ENCODE results near the gene SIRPD. TPM values are rescaled to one million over a fixed set of nuclear protein-coding genes. Genes with fewer than 3 reads are reported as not detected.
"Not testable (repeated sequence)": the region's sequence is repeated elsewhere in the genome, so short reads cannot be mapped to it uniquely, and the experiment has no call there.

SIRPD gene
- total RNA-seq, 1 donor from 2014 or later: not detected

- DNase-seq: no peak
These were observed 20.4 kb downstream of the SIRPD start for GRCh38 chr20:1536893-1537730.

- no peak for DNase-seq
These were observed 21.9 kb downstream of the SIRPD start for GRCh38 chr20:1535420-1536175.

GRCh38 chr20:1534526-1534925 is 23.0 kb downstream of the SIRPD start:
- DNase-seq: no peak

GRCh38 chr20:1533059-1533458 is 24.4 kb downstream of the SIRPD start:
- DNase-seq: peak; percentile 27

- DNase-seq: no peak
These were observed 28.7 kb downstream of the SIRPD start for GRCh38 chr20:1528811-1529210.

GRCh38 chr20:1527923-1528322 is 29.6 kb downstream of the SIRPD start:
- no peak for DNase-seq

- peak; percentile 49 for DNase-seq
These were observed 30.6 kb downstream of the SIRPD start for GRCh38 chr20:1526896-1527295.

GRCh38 chr20:1526310-1526709 is 31.2 kb downstream of the SIRPD start:
- DNase-seq: no peak

GRCh38 chr20:1524004-1524403 is 33.5 kb downstream of the SIRPD start:
- DNase-seq: peak; percentile 21

GRCh38 chr20:1517010-1517409 is 40.5 kb downstream of the SIRPD start:
- DNase-seq: no peak

GRCh38 chr20:1513801-1514200 is 43.7 kb downstream of the SIRPD start:
- no peak for DNase-seq

GRCh38 chr20:1509237-1509636 is 48.3 kb downstream of the SIRPD start:
- peak; percentile 72 for DNase-seq

- no peak for DNase-seq
These were observed 48.9 kb downstream of the SIRPD start for GRCh38 chr20:1508574-1508973.

GRCh38 chr20:1507276-1507675 is 50.2 kb downstream of the SIRPD start:
- no peak for DNase-seq

- DNase-seq: no peak
These were observed 51.6 kb downstream of the SIRPD start for GRCh38 chr20:1505871-1506270.

- DNase-seq: no peak
These were observed 52.1 kb downstream of the SIRPD start for GRCh38 chr20:1505361-1505760.

GRCh38 chr20:1503564-1504227 is 53.8 kb downstream of the SIRPD start:
- DNase-seq: peak; percentile 96

- DNase-seq: no peak
These were observed 57.0 kb downstream of the SIRPD start for GRCh38 chr20:1500496-1500895.

- no peak for DNase-seq
These were observed 57.7 kb downstream of the SIRPD start for GRCh38 chr20:1499528-1500420.

GRCh38 chr20:1497371-1497770 is 60.1 kb downstream of the SIRPD start:
- not testable (repeated sequence) for DNase-seq

- DNase-seq: no peak
These were observed 60.6 kb downstream of the SIRPD start for GRCh38 chr20:1496930-1497329.

- DNase-seq: no peak
These were observed 63.1 kb downstream of the SIRPD start for GRCh38 chr20:1494436-1494835.

Data from dermis blood vessel endothelial cell (primary cell).